A549 (cell line): Measurements from ENCODE around the gene C16orf78. TPM values are rescaled to one million over a fixed set of nuclear protein-coding genes. Genes with fewer than 3 reads are reported as not detected.
"Not testable (repeated sequence)": the region's sequence is repeated elsewhere in the genome, so short reads cannot be mapped to it uniquely, and the experiment has no call there.

Experiments
- ATAC-seq, 2 experiments: fragments of 200-7000 bp in 1 of 2; fragments of >200 bp in 1 of 2; cut with Nextera tagmentation in 1 of 2; cut with Tn5 transposase in 1 of 2; 3 replicates each; pipeline versions ENCODE4 v1.8.0 to v1.9.1; 2018 to 2020; ENCODE audit warnings: mild to moderate bottlenecking in 1 of 2, moderate library complexity in 1 of 2
- CTCF ChIA-PET: fragments of 300-600 bp; sonication (Branson Sonifier 250); formaldehyde crosslinking; extraction: SDS; loops from one replicate; lab custom pipeline; 2021; ENCODE audit warnings: antibody characterized with exemption, inconsistent platforms; lab: Yijun Ruan, JAX
- POLR2A ChIA-PET: fragments of 350-600 bp; formaldehyde crosslinking; extraction: SDS; loops from one replicate; lab custom pipeline; 2021; ENCODE audit warnings: antibody characterized with exemption, inconsistent platforms; lab: Yijun Ruan, JAX
- DNase-seq, 2 experiments: peaks; one replicate each; pipeline versions ENCODE4 v3.0.0 to v3.0.0-alpha.2; 2011 to 2016; ENCODE audit warnings: low read depth in 1 of 2, low spot score in 1 of 2
- FAIRE-seq: peaks from 2 replicates; lab custom pipeline; 2011; peaks lifted over from hg19 to GRCh38; lab: Jason Lieb, UNC
- H3K27ac ChIP-seq, 2 experiments: fragments of >200 bp; sonication (Bioruptor Twin); formaldehyde crosslinking; 3 replicates each; pipeline ENCODE4 v1.5.1; 2016 to 2017
- H3K4me1 ChIP-seq: fragments of >200 bp; sonication (Bioruptor Twin); formaldehyde crosslinking; 3 replicates; pipeline ENCODE4 v1.6.1; 2016
- H3K4me2 ChIP-seq: fragments of >200 bp; sonication (Bioruptor Twin); formaldehyde crosslinking; 3 replicates; pipeline ENCODE4 v1.6.1; 2016
- H3K4me3 ChIP-seq: fragments of >200 bp; sonication (Bioruptor Twin); formaldehyde crosslinking; 3 replicates; pipeline ENCODE4 v1.5.1; 2016
- H3K9me3 ChIP-seq: fragments of >200 bp; sonication (Bioruptor Twin); formaldehyde crosslinking; 3 replicates; pipeline ENCODE4 v1.6.1; 2016
- CEBPB ChIP-seq, 2 experiments: fragments of >200 bp in 1 of 2; sonication (Bioruptor Twin) in 1 of 2; formaldehyde crosslinking in 1 of 2; IDR thresholded peaks; 2 replicates each; pipeline ENCODE4 v1.6.1; 2012 to 2016
- CHD2 ChIP-seq: fragments of 150-350 bp; IDR thresholded peaks from 2 replicates; pipeline ENCODE4 v1.6.1; 2014; ENCODE audit warnings: low read length; ENCODE audit not compliant: partially characterized antibody
- FOXS1 ChIP-seq: fragments of 250-450 bp; sonication (Bioruptor Pico); IDR thresholded peaks from 2 replicates; pipeline ENCODE4 v1.5.0; 2020; ENCODE audit warnings: mild to moderate bottlenecking, moderate library complexity
- GATA3 ChIP-seq: IDR thresholded peaks from 2 replicates; pipeline ENCODE4 v1.6.1; 2012; ENCODE audit warnings: borderline replicate concordance
- HDAC2 ChIP-seq: fragments of 200-600 bp; sonication (generic); IDR thresholded peaks from 2 replicates; pipeline ENCODE4 v1.6.1; 2016
- HOXA7 ChIP-seq: fragments of 250-450 bp; sonication (Bioruptor Pico); IDR thresholded peaks from 2 replicates; pipeline ENCODE4 v1.5.0; 2020; ENCODE audit warnings: mild to moderate bottlenecking, moderate library complexity
- HOXB5 ChIP-seq: fragments of 250-450 bp; sonication (Bioruptor Pico); IDR thresholded peaks from 2 replicates; pipeline ENCODE4 v1.5.0; 2020; ENCODE audit warnings: mild to moderate bottlenecking, moderate library complexity
- MAX ChIP-seq: IDR thresholded peaks from 2 replicates; pipeline ENCODE4 v1.6.1; 2012
- MYC ChIP-seq: IDR thresholded peaks from 2 replicates; pipeline ENCODE4 v1.6.1; 2012; ENCODE audit warnings: mild to moderate bottlenecking, inconsistent platforms, low read length, improper control_type of control experiment, borderline replicate concordance
- NFE2L2 ChIP-seq: fragments of 150-350 bp; conservative IDR thresholded peaks from 2 replicates; pipeline ENCODE4 v1.6.1; 2014; ENCODE audit warnings: low read length
- PHF8 ChIP-seq: fragments of 200-600 bp; sonication (generic); IDR thresholded peaks from 2 replicates; pipeline ENCODE4 v1.6.1; 2016; ENCODE audit warnings: low read depth, mild to moderate bottlenecking, antibody characterized with exemption, moderate library complexity, borderline replicate concordance
- RCOR1 ChIP-seq: fragments of 150-350 bp; IDR thresholded peaks from 2 replicates; pipeline ENCODE4 v1.6.1; 2014; ENCODE audit warnings: antibody characterized with exemption, low read length, low read depth
- REST ChIP-seq: fragments of 200-600 bp; sonication (generic); IDR thresholded peaks from 2 replicates; pipeline ENCODE4 v1.6.1; 2016; ENCODE audit warnings: antibody characterized with exemption, mild to moderate bottlenecking, moderate library complexity
- RNF2 ChIP-seq: fragments of 200-600 bp; sonication (generic); IDR thresholded peaks from 2 replicates; pipeline ENCODE4 v1.6.1; 2016; ENCODE audit warnings: low read depth, mild to moderate bottlenecking, antibody characterized with exemption, moderate library complexity, borderline replicate concordance
- SMC3 ChIP-seq: fragments of >200 bp; sonication (Bioruptor Twin); formaldehyde crosslinking; IDR thresholded peaks from 3 replicates; pipeline ENCODE4 v1.6.1; 2018; ENCODE audit warnings: inconsistent platforms
- SREBF2 ChIP-seq: fragments of 450-650 bp; IDR thresholded peaks from 2 replicates; pipeline ENCODE4 v1.6.1; 2014; ENCODE audit warnings: mild to moderate bottlenecking, moderate library complexity
- ZC3H11A ChIP-seq: fragments of 450-650 bp; IDR thresholded peaks from 2 replicates; pipeline ENCODE4 v1.6.1; 2014; ENCODE audit warnings: antibody characterized with exemption, mild to moderate bottlenecking
- ZFP36 ChIP-seq: fragments of 450-650 bp; IDR thresholded peaks from 2 replicates; pipeline ENCODE4 v1.6.1; 2014; ENCODE audit warnings: borderline replicate concordance; ENCODE audit not compliant: partially characterized antibody
- ZNF302 ChIP-seq: fragments of 250-450 bp; sonication (Bioruptor Pico); IDR thresholded peaks from 2 replicates; pipeline ENCODE4 v1.9.0; 2021; ENCODE audit warnings: inconsistent platforms, mild to moderate bottlenecking, moderate library complexity
- whole genome bisulfite sequencing: methylation state at CpG from one replicate; pipeline ENCODE4 v1.1.6; 2017; ENCODE audit errors: missing lambda C conversion rate; 5-methylcytosine and 5-hydroxymethylcytosine counted together
- polyA plus RNA-seq, 4 experiments: library from polyadenylated mRNA; depleted of rRNA in 3 of 4; stranded (reverse); fragments of >200 nt; fragmentation: RNase III in 1 of 4; extraction: RNeasy Plus Mini Kit Qiagen cat#74134 plus additional on column Dnase treatment in 1 of 4; gene quantifications; 2 replicates in 3 of 4; 3 replicates in 1 of 4; pipeline ENCODE4 v1.2.3, GENCODE V29; 2011 to 2017

The C16orf78 gene
- polyA plus RNA-seq, 2 of the 4 experiments (the other 2 are of a cell fraction), result not detected

GRCh38 chr16:49356728-49357488 lies 16.7 kb upstream of the C16orf78 start:
- H3K4me3 ChIP-seq, result no peak overlapping the region
- ChIA-PET POLR2A (no interaction called here), CTCF (interaction anchor here (0.9 to 1.3 kb wide), 2 partner anchors 10 to 670 kb away, joined by 3 to 4 read pairs; no protein-coding TSS in a partner anchor)
- no peak overlapping the region for H3K27ac ChIP-seq
- no peak overlapping the region for H3K4me2 ChIP-seq
- no peaks in the 10 kb centered on the region for H3K4me1 ChIP-seq
- H3K9me3 ChIP-seq, result no peaks in the 10 kb centered on the region
- no peak for TF ChIP-seq HDAC2
- TF ChIP-seq RCOR1, result no peak
- WGBS, result 35% methylated on average over 15 of the region's 20 CpGs
- no peak for FAIRE-seq
- no peak for DNase-seq
- ATAC-seq, result no peak

- no peak for TF ChIP-seq RCOR1
- TF ChIP-seq SREBF2, result no peak
- TF ChIP-seq RNF2, result no peak
- TF ChIP-seq HOXA7 (CRISPR knock-in tag), result no peak
- no peak for TF ChIP-seq ZC3H11A
- no peak for TF ChIP-seq FOXS1 (CRISPR knock-in tag)
- no peak for TF ChIP-seq SMC3
- TF ChIP-seq MAX, result no peak
- no peak for TF ChIP-seq ZFP36
- no peak for TF ChIP-seq CHD2
- TF ChIP-seq NFE2L2, result no peak
- TF ChIP-seq CEBPB (IDR thresholded peaks at IDR 0.05), result no peak
- no peak for TF ChIP-seq GATA3
- TF ChIP-seq PHF8, result no peak
- TF ChIP-seq ZNF302 (CRISPR knock-in tag), result no peak
- no peak for TF ChIP-seq REST
- no peak for TF ChIP-seq MYC
- no peak for TF ChIP-seq HOXB5
- no peak overlapping the region for H3K4me2 ChIP-seq
- POLR2A ChIA-PET, result no interaction called here
- no peak overlapping the region for H3K4me3 ChIP-seq
- no peak overlapping the region for H3K27ac ChIP-seq
- FAIRE-seq, result no peak
- H3K9me3 ChIP-seq, result no peaks in the 10 kb centered on the region
- under 1% methylated on average over 4 of the region's 4 CpGs for WGBS
- CTCF ChIA-PET, result interaction anchor here (0.8 to 4.1 kb wide), 3 partner anchors 10 to 673 kb away, joined by 5 to 21 read pairs (median 6); no protein-coding TSS in a partner anchor
- ATAC-seq, result no peak
- DNase-seq, result no peak
- H3K4me1 ChIP-seq, result no peaks in the 10 kb centered on the region
Measured at GRCh38 chr16:49359591-49359990, 14.0 kb upstream of the C16orf78 start.

DNA sequence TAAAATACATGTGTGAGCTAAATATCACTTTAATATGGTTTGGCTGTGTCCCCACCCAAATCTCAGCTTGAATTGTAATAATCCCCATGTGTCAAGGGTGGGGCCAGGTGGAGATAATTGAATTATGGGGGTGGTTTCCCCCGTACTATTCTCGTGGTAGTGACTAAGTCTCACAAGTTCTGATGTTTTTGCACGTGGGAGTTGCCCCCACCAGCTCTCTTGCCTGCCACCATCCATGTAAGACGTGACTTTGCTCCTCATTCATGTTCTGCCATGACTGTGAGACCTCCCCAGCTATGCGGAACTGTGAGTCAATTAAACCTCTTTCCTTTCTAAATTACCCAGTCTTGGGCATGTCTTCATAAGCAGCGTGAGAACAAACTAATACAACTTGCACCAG lies 11.9 kb upstream of the C16orf78 start:
- H3K4me2 ChIP-seq, FAIRE-seq, H3K4me1 ChIP-seq, DNase-seq, POLR2A ChIA-PET, H3K4me3 ChIP-seq, H3K27ac ChIP-seq, ATAC-seq, H3K9me3 ChIP-seq: not testable (repeated sequence)
- CTCF ChIA-PET, result interaction anchor here (4.1 kb wide), 1 partner anchor 12 kb away, joined by 21 read pairs; no protein-coding TSS in a partner anchor
- 16% methylated on average over 6 of the region's 6 CpGs for WGBS
